ENCODE measurements around the gene COA3.
A peak's percentile ranks its signal among the peaks of the same experiment; 100 is the strongest.

Gene COA3

GRCh38 chr17:42781639-42782165 is 16.8 kb downstream of the COA3 start:
- peaks cover 51% of the 10 kb centered on the region for H3K27me3 ChIP-seq (ENCODE audit: insufficient read depth, poor library complexity, severe bottlenecking)
- DNase-seq (ENCODE audit: low read depth in 1 of 2, low spot score in 1 of 2): no peak
- H3K4me3 ChIP-seq (replicated peaks; ENCODE audit: insufficient read depth, low read length): no peak overlapping the region
- TF ChIP-seq SPI1 (IDR thresholded peaks at IDR 0.05; ENCODE audit: borderline replicate concordance, low read depth) (no peak), REST (IDR thresholded peaks at IDR 0.05; ENCODE audit: insufficient replicate concordance, low read depth) (no peak), CTCF (IDR thresholded peaks at IDR 0.05; ENCODE audit: insufficient read depth, low read length) (no peak), POLR2AphosphoS5 (IDR thresholded peaks at IDR 0.05; ENCODE audit: low read depth) (no peak), GABPA (IDR thresholded peaks at IDR 0.05; ENCODE audit: low read depth) (no peak)
- H3K27ac ChIP-seq (replicated peaks): no peak overlapping the region

- DNase-seq (ENCODE audit: low read depth in 1 of 2, low spot score in 1 of 2): no peak
- Histone ChIP-seq H3K4me3 (replicated peaks; ENCODE audit: insufficient read depth, low read length) (no peak overlapping the region), H3K27me3 (ENCODE audit: insufficient read depth, poor library complexity, severe bottlenecking) (peaks cover 47% of the 10 kb centered on the region), H3K27ac (replicated peaks) (no peak overlapping the region)
- TF ChIP-seq GABPA (IDR thresholded peaks at IDR 0.05; ENCODE audit: low read depth) (no peak), CTCF (IDR thresholded peaks at IDR 0.05; ENCODE audit: insufficient read depth, low read length) (no peak), REST (IDR thresholded peaks at IDR 0.05; ENCODE audit: insufficient replicate concordance, low read depth) (no peak), POLR2AphosphoS5 (IDR thresholded peaks at IDR 0.05; ENCODE audit: low read depth) (no peak), SPI1 (IDR thresholded peaks at IDR 0.05; ENCODE audit: borderline replicate concordance, low read depth) (no peak)
These were observed 17.5 kb downstream of the COA3 start for GRCh38 chr17:42780851-42781638.

GRCh38 chr17:42779936-42780850 is 18.3 kb downstream of the COA3 start, which contains the start of gene WNK4:
Gene WNK4, plus strand, starts transcription at chr17:42780610. Its CDS starts 89 bp downstream, at chr17:42780699.
- Histone ChIP-seq H3K4me3 (replicated peaks; ENCODE audit: insufficient read depth, low read length) (no peak within 1 kb of the TSS), H3K27ac (replicated peaks) (no peak within 1 kb of the TSS), H3K27me3 (ENCODE audit: insufficient read depth, poor library complexity, severe bottlenecking) (peaks cover 38% of the 10 kb centered on the region)
- no peak for DNase-seq (ENCODE audit: low read depth in 1 of 2, low spot score in 1 of 2)
- TF ChIP-seq GABPA (IDR thresholded peaks at IDR 0.05; ENCODE audit: low read depth) (no peak), CTCF (IDR thresholded peaks at IDR 0.05; ENCODE audit: insufficient read depth, low read length) (no peak), REST (IDR thresholded peaks at IDR 0.05; ENCODE audit: insufficient replicate concordance, low read depth) (no peak), POLR2AphosphoS5 (IDR thresholded peaks at IDR 0.05; ENCODE audit: low read depth) (0 out of 2 replicates have a peak, but pooled peaks have one; percentile 18), SPI1 (IDR thresholded peaks at IDR 0.05; ENCODE audit: borderline replicate concordance, low read depth) (no peak)
